GM23338 (cell line): Measurements from ENCODE around the gene CFAP90. TPM values are rescaled to one million over a fixed set of nuclear protein-coding genes. Genes with fewer than 3 reads are reported as not detected.

Experiments used
- ATAC-seq: fragments of 200-7000 bp; cut with Tn5 transposase; 3 replicates; pipeline ENCODE4 v1.9.1; 2020
- DNase-seq: peaks from one replicate; pipeline ENCODE4 v3.0.0-alpha.2; 2015; ENCODE audit warnings: low spot score
- H2AFZ ChIP-seq: fragments of 200-600 bp; sonication (generic); 2 replicates; pipeline ENCODE4 v1.8.0; 2016; ENCODE audit warnings: antibody characterized with exemption, mild to moderate bottlenecking, moderate library complexity
- H3F3A ChIP-seq: fragments of 200-600 bp; sonication (generic); replicated peaks from 2 replicates; pipeline ENCODE4 v1.8.0; 2017; ENCODE audit warnings: antibody characterized with exemption, mixed run types, low read depth
- H3K27ac ChIP-seq: fragments of 200-600 bp; sonication (generic); 2 replicates; pipeline ENCODE4 v1.6.1; 2016; ENCODE audit warnings: low read depth
- H3K27me3 ChIP-seq: fragments of 200-600 bp; sonication (generic); 2 replicates; pipeline ENCODE4 v1.8.0; 2016; ENCODE audit warnings: mild to moderate bottlenecking, mixed run types, moderate library complexity; ENCODE audit not compliant: insufficient read depth
- H3K36me3 ChIP-seq: fragments of 200-600 bp; sonication (generic); 2 replicates; pipeline ENCODE4 v1.8.0; 2016; ENCODE audit warnings: mild to moderate bottlenecking; ENCODE audit not compliant: insufficient read depth
- H3K4me1 ChIP-seq: fragments of 200-600 bp; sonication (generic); 2 replicates; pipeline ENCODE4 v1.8.0; 2016; ENCODE audit warnings: mild to moderate bottlenecking, moderate library complexity; ENCODE audit not compliant: insufficient read depth
- H3K4me2 ChIP-seq: fragments of 200-600 bp; sonication (generic); 2 replicates; pipeline ENCODE4 v1.7.1; 2017; ENCODE audit warnings: mixed run types
- H3K4me3 ChIP-seq: fragments of 200-600 bp; sonication (generic); 2 replicates; pipeline ENCODE4 v1.6.1; 2016; ENCODE audit warnings: mixed run types
- H3K79me2 ChIP-seq: fragments of 200-600 bp; sonication (generic); replicated peaks from 2 replicates; pipeline ENCODE4 v1.8.0; 2017; ENCODE audit warnings: mild to moderate bottlenecking; ENCODE audit not compliant: insufficient read depth
- H3K9me2 ChIP-seq: fragments of 200-600 bp; sonication (generic); 2 replicates; pipeline ENCODE4 v1.8.0; 2017; ENCODE audit not compliant: insufficient read depth
- H4K20me1 ChIP-seq: fragments of 200-600 bp; sonication (generic); replicated peaks from 2 replicates; pipeline ENCODE4 v1.8.0; 2017; ENCODE audit warnings: mild to moderate bottlenecking; ENCODE audit not compliant: insufficient read depth
- H3K27ac Mint-ChIP-seq: 2 replicates; pipeline ENCODE4 v1.8.0; 2020; ENCODE audit warnings: inconsistent platforms, mild to moderate bottlenecking, moderate library complexity, mixed read lengths
- H3K27me3 Mint-ChIP-seq: 3 replicates; pipeline ENCODE4 v1.8.0; 2022; ENCODE audit warnings: low read depth, mild to moderate bottlenecking, moderate library complexity, mixed read lengths, inconsistent platforms; ENCODE audit not compliant: insufficient read depth, poor library complexity
- H3K36me3 Mint-ChIP-seq: 3 replicates; pipeline ENCODE4 v1.8.0; 2021; ENCODE audit warnings: low read depth, mild to moderate bottlenecking, inconsistent platforms, moderate library complexity, mixed read lengths
- H3K4me1 Mint-ChIP-seq: 3 replicates; pipeline ENCODE4 v1.8.0; 2020; ENCODE audit warnings: mild to moderate bottlenecking, inconsistent platforms, mixed read lengths
- H3K4me3 Mint-ChIP-seq: 3 replicates; pipeline ENCODE4 v1.8.0; 2021; ENCODE audit warnings: moderate library complexity, mild to moderate bottlenecking, inconsistent platforms, mixed read lengths
- H3K9me3 Mint-ChIP-seq: 3 replicates; pipeline ENCODE4 v1.8.0; 2020; ENCODE audit warnings: moderate library complexity, mild to moderate bottlenecking, inconsistent platforms, mixed read lengths
- ETS1 ChIP-seq: IDR thresholded peaks from 2 replicates; pipeline ENCODE4 v1.6.1; 2016; ENCODE audit warnings: antibody characterized with exemption
- EZH2 ChIP-seq: fragments of 200-600 bp; sonication (generic); IDR thresholded peaks from one replicate; pipeline ENCODE4 v1.8.0; 2017; ENCODE audit warnings: antibody characterized with exemption, mild to moderate bottlenecking, low read depth; ENCODE audit not compliant: unreplicated experiment
- POLR2AphosphoS5 ChIP-seq: IDR thresholded peaks from 2 replicates; pipeline ENCODE4 v1.6.1; 2016; ENCODE audit warnings: antibody characterized with exemption, low read depth
- REST ChIP-seq: IDR thresholded peaks from one replicate; pipeline ENCODE4 v1.6.1; 2018; ENCODE audit warnings: antibody characterized with exemption; ENCODE audit not compliant: unreplicated experiment
- STAT1 ChIP-seq: IDR thresholded peaks from one replicate; pipeline ENCODE4 v1.6.1; 2016; ENCODE audit warnings: antibody characterized with exemption; ENCODE audit not compliant: unreplicated experiment
- ZNF331 ChIP-seq: fragments of 250-450 bp; sonication (Bioruptor Pico); IDR thresholded peaks from 2 replicates; pipeline ENCODE4 v1.5.0; 2020; ENCODE audit warnings: low read depth, mild to moderate bottlenecking, moderate library complexity
- ZNF462 ChIP-seq: fragments of 250-450 bp; sonication (Bioruptor Pico); IDR thresholded peaks from 2 replicates; pipeline ENCODE4 v1.5.0; 2020; ENCODE audit warnings: mild to moderate bottlenecking, moderate library complexity
- polyA plus RNA-seq: library from polyadenylated mRNA; unstranded; fragments of >200 nt; fragmentation: Nextera tagmentation; extraction: Ambion mirVana; gene quantifications from 2 replicates; pipeline ENCODE4 v1.2.1, GENCODE V29; 2016
- total RNA-seq: library from RNA; depleted of rRNA; stranded (reverse); fragments of >200 nt; shearing (Covaris generic); gene quantifications from 2 replicates; pipeline ENCODE4 v1.2.3, GENCODE V29; 2014
- TF ChIP-seq, protein P1 (sequence below), 2 experiments: fragments of 200-600 bp in 1 of 2; sonication (generic) in 1 of 2; conservative IDR thresholded peaks; 2 replicates each; pipeline versions ENCODE4 v1.5.1 to v1.6.1; 2016 to 2017; ENCODE audit warnings: antibody characterized with exemption in 2 of 2, low read depth in 2 of 2, mild to moderate bottlenecking in 2 of 2, moderate library complexity in 1 of 2

Gene CFAP90
- total and polyA plus RNA-seq, 2 experiments from 2014 or later, result 0.10 to 1.0 TPM

- no peak for TF ChIP-seq REST
- TF ChIP-seq ZNF331 (CRISPR knock-in tag), result no peak
- no peak for TF ChIP-seq EZH2
These were observed 38.0 kb upstream of the CFAP90 start (continued) for GRCh38 chr5:7888901-7889300.

DNA sequence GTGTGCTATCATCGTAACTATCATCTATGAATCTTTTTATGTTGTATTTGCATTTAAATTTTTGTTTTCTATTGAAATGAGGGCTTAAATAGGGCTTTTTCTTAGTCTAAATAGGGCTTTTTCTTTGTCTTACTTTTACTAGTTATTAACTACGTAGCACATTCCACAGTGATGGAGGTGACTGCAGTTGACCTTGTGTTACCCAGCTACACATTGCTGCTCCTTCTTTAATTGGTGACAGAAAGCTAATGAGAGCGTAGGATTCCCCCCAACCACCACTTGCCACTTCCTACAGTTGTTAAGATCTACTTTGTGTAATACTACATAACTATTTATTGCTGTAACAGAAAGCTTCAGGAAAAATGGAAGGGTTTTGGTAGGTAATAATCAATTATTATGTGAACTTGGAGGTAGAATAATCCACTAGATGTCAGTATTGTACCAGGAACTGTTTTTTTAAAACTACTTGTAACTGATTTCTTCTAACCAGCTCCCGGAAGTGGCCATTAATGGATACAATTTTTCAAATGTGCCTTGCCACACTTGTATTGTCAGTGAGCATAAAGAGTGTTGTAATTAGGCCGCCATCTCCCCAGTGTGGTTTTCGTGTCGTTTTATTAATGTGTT, 36.0 kb upstream of the CFAP90 start:
- DNase-seq, result peak; percentile 40
- no peaks in the 10 kb centered on the region for H3F3A ChIP-seq
- no peaks in the 10 kb centered on the region for H4K20me1 ChIP-seq
- H3K4me3 ChIP-seq, result no peak overlapping the region
- H3K4me1 ChIP-seq, result no peaks in the 10 kb centered on the region
- no peak overlapping the region for H2AFZ ChIP-seq
- H3K27ac ChIP-seq, result no peak overlapping the region
- H3K79me2 ChIP-seq, result no peaks in the 10 kb centered on the region; the same call in 1 of the 2 replicates
- H3K27me3 ChIP-seq, result no peaks in the 10 kb centered on the region
- no peaks in the 10 kb centered on the region for H3K9me2 ChIP-seq
- H3K27me3 Mint-ChIP-seq, result no peaks in the 10 kb centered on the region
- H3K27ac Mint-ChIP-seq, result no peak overlapping the region
- no peak for ATAC-seq
- no peaks in the 10 kb centered on the region for H3K9me3 Mint-ChIP-seq
- TF ChIP-seq ZNF462 (CRISPR knock-in tag), result no peak
- no peak for TF ChIP-seq ETS1
- TF ChIP-seq POLR2AphosphoS5, result no peak
- no peak for TF ChIP-seq STAT1
- TF ChIP-seq, protein P1, sequence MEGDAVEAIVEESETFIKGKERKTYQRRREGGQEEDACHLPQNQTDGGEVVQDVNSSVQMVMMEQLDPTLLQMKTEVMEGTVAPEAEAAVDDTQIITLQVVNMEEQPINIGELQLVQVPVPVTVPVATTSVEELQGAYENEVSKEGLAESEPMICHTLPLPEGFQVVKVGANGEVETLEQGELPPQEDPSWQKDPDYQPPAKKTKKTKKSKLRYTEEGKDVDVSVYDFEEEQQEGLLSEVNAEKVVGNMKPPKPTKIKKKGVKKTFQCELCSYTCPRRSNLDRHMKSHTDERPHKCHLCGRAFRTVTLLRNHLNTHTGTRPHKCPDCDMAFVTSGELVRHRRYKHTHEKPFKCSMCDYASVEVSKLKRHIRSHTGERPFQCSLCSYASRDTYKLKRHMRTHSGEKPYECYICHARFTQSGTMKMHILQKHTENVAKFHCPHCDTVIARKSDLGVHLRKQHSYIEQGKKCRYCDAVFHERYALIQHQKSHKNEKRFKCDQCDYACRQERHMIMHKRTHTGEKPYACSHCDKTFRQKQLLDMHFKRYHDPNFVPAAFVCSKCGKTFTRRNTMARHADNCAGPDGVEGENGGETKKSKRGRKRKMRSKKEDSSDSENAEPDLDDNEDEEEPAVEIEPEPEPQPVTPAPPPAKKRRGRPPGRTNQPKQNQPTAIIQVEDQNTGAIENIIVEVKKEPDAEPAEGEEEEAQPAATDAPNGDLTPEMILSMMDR (conservative IDR thresholded peaks at IDR 0.05; ENCODE audit: low read depth in 2 of 2), result peak; percentile 36 to 57; a peak in 3 of 4 replicates
- no peaks in the 10 kb centered on the region for H3K4me1 Mint-ChIP-seq
- H3K36me3 ChIP-seq, result peaks cover 51% of the 10 kb centered on the region
- H3K4me3 Mint-ChIP-seq, result no peak overlapping the region
- H3K36me3 Mint-ChIP-seq, result peaks cover 61% of the 10 kb centered on the region
- H3K4me2 ChIP-seq, result no peak overlapping the region
